ENCODE measurements around the gene CYSTM1.
A peak's percentile ranks its signal among the peaks of the same experiment; 100 is the strongest.

Gene CYSTM1

GRCh38 chr5:140174465-140175366 is at the start of gene CYSTM1:
Gene CYSTM1 (plus strand): TSS chr5:140175188. CDS start chr5:140194466, 19,278 bp downstream.
- DNase-seq (ENCODE audit: low read depth): peak; percentile 93

- no peak for DNase-seq (ENCODE audit: low read depth)
Measured at GRCh38 chr5:140125637-140126036, 49.4 kb upstream of the CYSTM1 start, which contains the start of gene IGIP. Gene IGIP (plus strand): TSS chr5:140125937. CDS start chr5:140128477, 2,540 bp downstream.

- no peak for DNase-seq (ENCODE audit: low read depth)
Measured at GRCh38 chr5:140126315-140127012, 48.5 kb upstream of the CYSTM1 start.

GRCh38 chr5:140128376-140128775 is 46.6 kb upstream of the CYSTM1 start:
- no peak for DNase-seq (ENCODE audit: low read depth)

- no peak for DNase-seq (ENCODE audit: low read depth)
Measured at GRCh38 chr5:140130949-140131733, 43.8 kb upstream of the CYSTM1 start.

GRCh38 chr5:140131967-140132409 is 43.0 kb upstream of the CYSTM1 start:
- no peak for DNase-seq (ENCODE audit: low read depth)

- no peak for DNase-seq (ENCODE audit: low read depth)
Measured at GRCh38 chr5:140133514-140134167, 41.3 kb upstream of the CYSTM1 start.

- DNase-seq (ENCODE audit: low read depth): no peak
Measured at GRCh38 chr5:140134277-140134935, 40.6 kb upstream of the CYSTM1 start.

GRCh38 chr5:140135127-140135526 is 39.9 kb upstream of the CYSTM1 start:
- no peak for DNase-seq (ENCODE audit: low read depth)

- DNase-seq (ENCODE audit: low read depth): no peak
Measured at GRCh38 chr5:140136624-140137023, 38.4 kb upstream of the CYSTM1 start.

GRCh38 chr5:140140435-140140834 is 34.6 kb upstream of the CYSTM1 start:
- no peak for DNase-seq (ENCODE audit: low read depth)

- no peak for DNase-seq (ENCODE audit: low read depth)
Measured at GRCh38 chr5:140141241-140141640, 33.7 kb upstream of the CYSTM1 start.

GRCh38 chr5:140142246-140142645 is 32.7 kb upstream of the CYSTM1 start:
- no peak for DNase-seq (ENCODE audit: low read depth)

GRCh38 chr5:140142856-140143255 is 32.1 kb upstream of the CYSTM1 start:
- no peak for DNase-seq (ENCODE audit: low read depth)

- DNase-seq (ENCODE audit: low read depth): no peak
Measured at GRCh38 chr5:140143521-140144258, 31.3 kb upstream of the CYSTM1 start.

- DNase-seq (ENCODE audit: low read depth): no peak
Measured at GRCh38 chr5:140145256-140145655, 29.7 kb upstream of the CYSTM1 start.

GRCh38 chr5:140145818-140146522 is 29.0 kb upstream of the CYSTM1 start:
- peak; percentile 35 for DNase-seq (ENCODE audit: low read depth)

GRCh38 chr5:140146523-140146842 is 28.5 kb upstream of the CYSTM1 start:
- no peak for DNase-seq (ENCODE audit: low read depth)

- no peak for DNase-seq (ENCODE audit: low read depth)
Measured at GRCh38 chr5:140147460-140147859, 27.5 kb upstream of the CYSTM1 start.

GRCh38 chr5:140148508-140148907 is 26.5 kb upstream of the CYSTM1 start:
- DNase-seq (ENCODE audit: low read depth): no peak
